ENCODE data around the gene GRIK1.

DNA sequence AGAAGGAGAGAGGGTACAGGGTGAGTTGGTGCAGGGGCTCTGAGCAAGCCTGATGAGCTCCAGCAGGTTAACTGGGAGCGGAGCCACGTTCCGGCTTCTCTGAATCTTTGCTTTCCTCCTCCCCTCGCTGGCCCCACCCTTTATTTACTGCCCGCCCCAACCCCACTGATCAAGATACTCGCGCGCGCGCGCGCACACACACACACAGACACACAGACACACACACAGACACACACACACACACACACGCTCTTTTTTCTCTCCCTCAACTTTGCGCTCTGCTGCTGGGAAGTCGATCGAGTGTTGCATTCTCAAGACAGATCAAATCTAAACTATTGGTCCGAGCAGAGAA, at the start of gene GRIK1:
- TF ChIP-seq, protein P1, sequence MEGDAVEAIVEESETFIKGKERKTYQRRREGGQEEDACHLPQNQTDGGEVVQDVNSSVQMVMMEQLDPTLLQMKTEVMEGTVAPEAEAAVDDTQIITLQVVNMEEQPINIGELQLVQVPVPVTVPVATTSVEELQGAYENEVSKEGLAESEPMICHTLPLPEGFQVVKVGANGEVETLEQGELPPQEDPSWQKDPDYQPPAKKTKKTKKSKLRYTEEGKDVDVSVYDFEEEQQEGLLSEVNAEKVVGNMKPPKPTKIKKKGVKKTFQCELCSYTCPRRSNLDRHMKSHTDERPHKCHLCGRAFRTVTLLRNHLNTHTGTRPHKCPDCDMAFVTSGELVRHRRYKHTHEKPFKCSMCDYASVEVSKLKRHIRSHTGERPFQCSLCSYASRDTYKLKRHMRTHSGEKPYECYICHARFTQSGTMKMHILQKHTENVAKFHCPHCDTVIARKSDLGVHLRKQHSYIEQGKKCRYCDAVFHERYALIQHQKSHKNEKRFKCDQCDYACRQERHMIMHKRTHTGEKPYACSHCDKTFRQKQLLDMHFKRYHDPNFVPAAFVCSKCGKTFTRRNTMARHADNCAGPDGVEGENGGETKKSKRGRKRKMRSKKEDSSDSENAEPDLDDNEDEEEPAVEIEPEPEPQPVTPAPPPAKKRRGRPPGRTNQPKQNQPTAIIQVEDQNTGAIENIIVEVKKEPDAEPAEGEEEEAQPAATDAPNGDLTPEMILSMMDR (IDR thresholded peaks at IDR 0.05; ENCODE audit: poor library complexity, severe bottlenecking), result no peak
- TF ChIP-seq MXI1 (conservative IDR thresholded peaks at IDR 0.05; ENCODE audit: poor library complexity, severe bottlenecking) (no peak), EZH2 (IDR thresholded peaks at IDR 0.05; ENCODE audit: borderline replicate concordance, insufficient read depth, low read length, poor library complexity, severe bottlenecking) (no peak), SMC3 (conservative IDR thresholded peaks at IDR 0.05; ENCODE audit: poor library complexity) (no peak), EP300 (conservative IDR thresholded peaks at IDR 0.05; ENCODE audit: poor library complexity, severe bottlenecking) (no peak), RAD21 (conservative IDR thresholded peaks at IDR 0.05) (no peak), TAF1 (IDR thresholded peaks at IDR 0.05; ENCODE audit: low read depth) (no peak)
- TF ChIP-seq, protein P2, sequence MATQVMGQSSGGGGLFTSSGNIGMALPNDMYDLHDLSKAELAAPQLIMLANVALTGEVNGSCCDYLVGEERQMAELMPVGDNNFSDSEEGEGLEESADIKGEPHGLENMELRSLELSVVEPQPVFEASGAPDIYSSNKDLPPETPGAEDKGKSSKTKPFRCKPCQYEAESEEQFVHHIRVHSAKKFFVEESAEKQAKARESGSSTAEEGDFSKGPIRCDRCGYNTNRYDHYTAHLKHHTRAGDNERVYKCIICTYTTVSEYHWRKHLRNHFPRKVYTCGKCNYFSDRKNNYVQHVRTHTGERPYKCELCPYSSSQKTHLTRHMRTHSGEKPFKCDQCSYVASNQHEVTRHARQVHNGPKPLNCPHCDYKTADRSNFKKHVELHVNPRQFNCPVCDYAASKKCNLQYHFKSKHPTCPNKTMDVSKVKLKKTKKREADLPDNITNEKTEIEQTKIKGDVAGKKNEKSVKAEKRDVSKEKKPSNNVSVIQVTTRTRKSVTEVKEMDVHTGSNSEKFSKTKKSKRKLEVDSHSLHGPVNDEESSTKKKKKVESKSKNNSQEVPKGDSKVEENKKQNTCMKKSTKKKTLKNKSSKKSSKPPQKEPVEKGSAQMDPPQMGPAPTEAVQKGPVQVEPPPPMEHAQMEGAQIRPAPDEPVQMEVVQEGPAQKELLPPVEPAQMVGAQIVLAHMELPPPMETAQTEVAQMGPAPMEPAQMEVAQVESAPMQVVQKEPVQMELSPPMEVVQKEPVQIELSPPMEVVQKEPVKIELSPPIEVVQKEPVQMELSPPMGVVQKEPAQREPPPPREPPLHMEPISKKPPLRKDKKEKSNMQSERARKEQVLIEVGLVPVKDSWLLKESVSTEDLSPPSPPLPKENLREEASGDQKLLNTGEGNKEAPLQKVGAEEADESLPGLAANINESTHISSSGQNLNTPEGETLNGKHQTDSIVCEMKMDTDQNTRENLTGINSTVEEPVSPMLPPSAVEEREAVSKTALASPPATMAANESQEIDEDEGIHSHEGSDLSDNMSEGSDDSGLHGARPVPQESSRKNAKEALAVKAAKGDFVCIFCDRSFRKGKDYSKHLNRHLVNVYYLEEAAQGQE (IDR thresholded peaks at IDR 0.05; ENCODE audit: borderline replicate concordance), result no peak
